Body of pancreas (tissue), 4 donors: Measurements from ENCODE around the gene CXCL12.

Source experiments
- CTCF ChIP-seq, 7 experiments: fragments of 450-650 bp in 4 of 7; fragments of 200-600 bp in 3 of 7; sonication (generic) in 3 of 7; IDR thresholded peaks; one replicate each; pipeline ENCODE4 v1.5.1; 2016 to 2019; ENCODE audit warnings: antibody characterized with exemption in 7 of 7
- POLR2A ChIP-seq, 3 donors: fragments of 450-650 bp; IDR thresholded peaks; one replicate each; pipeline ENCODE4 v1.6.1; 2016; ENCODE audit warnings: antibody characterized with exemption in 3 of 3, mild to moderate bottlenecking in 2 of 3

GRCh38 chr10:44378626-44379025 lies 6.3 kb downstream of the CXCL12 start:
- TF ChIP-seq CTCF (IDR thresholded peaks at IDR 0.05), result no peak
- TF ChIP-seq POLR2A (IDR thresholded peaks at IDR 0.05), result no peak
